HepG2 (cell line): ENCODE data around the gene SH3BP5. TPM values are rescaled to one million over a fixed set of nuclear protein-coding genes. Genes with fewer than 3 reads are reported as not detected.

Experiments
- ATAC-seq: fragments of 200-7000 bp; cut with Tn5 transposase; 3 replicates; pipeline ENCODE4 v1.9.1; 2020; ENCODE audit warnings: mild to moderate bottlenecking, moderate library complexity
- BruUV-seq: library from RNA; stranded (reverse); fragments of 400-500 nt; replicated peaks from 2 replicates; lab custom pipeline; 2021; lab: Mats Ljungman, UMichigan
- CTCF ChIA-PET: fragments of 300-600 bp; formaldehyde crosslinking; extraction: SDS; loops from one replicate; lab custom pipeline; 2021; ENCODE audit warnings: low total read pairs, inconsistent platforms, low intra/inter-chr PET ratio; lab: Yijun Ruan, JAX
- POLR2A ChIA-PET: fragments of 350-600 bp; sonication (Branson Sonifier 250); formaldehyde crosslinking; loops from one replicate; lab custom pipeline; 2020; ENCODE audit warnings: antibody characterized with exemption, inconsistent platforms; lab: Yijun Ruan, JAX
- DNase-seq: peaks from one replicate; pipeline ENCODE4 v3.0.0-alpha.2; 2015; ENCODE audit warnings: low spot score
- FAIRE-seq: peaks from 3 replicates; lab custom pipeline; 2011; peaks lifted over from hg19 to GRCh38; lab: Jason Lieb, UNC
- H2AFZ ChIP-seq: one replicate; pipeline ENCODE4 v1.6.1; 2011; ENCODE audit warnings: low read length, inconsistent platforms
- H3K27ac ChIP-seq: fragments of 300-600 bp; 3 replicates; pipeline ENCODE4 v1.8.0; 2011; ENCODE audit warnings: mixed run types, mild to moderate bottlenecking, mixed read lengths, low read length, inconsistent platforms; ENCODE audit not compliant: insufficient read depth; ENCODE audit errors: extremely low read length
- H3K27me3 ChIP-seq, 2 experiments: fragments of 200-600 bp in 1 of 2; 2 replicates in 1 of 2; 3 replicates in 1 of 2; pipeline versions ENCODE4 v1.6.0 to v1.8.0; 2011; ENCODE audit warnings: low read length in 2 of 2, mild to moderate bottlenecking in 2 of 2, moderate library complexity in 2 of 2, inconsistent platforms in 1 of 2; ENCODE audit not compliant: insufficient read depth in 2 of 2, control insufficient read depth in 1 of 2
- H3K36me3 ChIP-seq, 2 experiments: fragments of 200-600 bp in 1 of 2; replicated peaks in 1 of 2; 2 replicates in 1 of 2; 3 replicates in 1 of 2; pipeline versions ENCODE4 v1.5.1 to v1.8.0; 2011; ENCODE audit warnings: low read length in 2 of 2, inconsistent platforms in 1 of 2; ENCODE audit not compliant: insufficient read depth in 2 of 2, control insufficient read depth in 1 of 2
- H3K4me1 ChIP-seq: 2 replicates; pipeline ENCODE4 v1.5.1; 2012; ENCODE audit warnings: low read length, inconsistent platforms; ENCODE audit not compliant: insufficient read depth
- H3K4me2 ChIP-seq: 2 replicates; pipeline ENCODE4 v1.6.0; 2011; ENCODE audit warnings: low read depth, low read length, inconsistent platforms
- H3K4me3 ChIP-seq, 3 experiments: fragments of 200-600 bp in 1 of 3; sonication (generic), shearing (Covaris generic) in 1 of 3; replicated peaks in 1 of 3; 2 replicates each; pipeline ENCODE4 v1.5.1; 2011 to 2016; ENCODE audit warnings: low read length in 3 of 3, inconsistent platforms in 2 of 3, low read depth in 2 of 3, mild to moderate bottlenecking in 2 of 3, control low read depth in 1 of 3, mixed read lengths in 1 of 3; ENCODE audit not compliant: insufficient read depth in 1 of 3
- H3K79me2 ChIP-seq: one replicate; pipeline ENCODE4 v1.6.1; 2011; ENCODE audit warnings: low read length, inconsistent platforms; ENCODE audit not compliant: insufficient read depth
- H3K9ac ChIP-seq: 2 replicates; pipeline ENCODE4 v1.6.0; 2011; ENCODE audit warnings: mild to moderate bottlenecking, low read depth, low read length, inconsistent platforms; ENCODE audit not compliant: insufficient read depth
- H3K9me3 ChIP-seq: 2 replicates; pipeline ENCODE4 v1.5.1; 2012; ENCODE audit warnings: mild to moderate bottlenecking, low read length
- H4K20me1 ChIP-seq: 2 replicates; pipeline ENCODE4 v1.6.0; 2011; ENCODE audit warnings: inconsistent platforms, mild to moderate bottlenecking, low read length, moderate library complexity; ENCODE audit not compliant: insufficient read depth
- KAT2B ChIP-seq: fragments of 150-350 bp; IDR thresholded peaks from 2 replicates; pipeline ENCODE4 v1.6.1; 2014; ENCODE audit warnings: low read depth, low read length, borderline replicate concordance
- NR1H2 ChIP-seq: sonication (generic); formaldehyde crosslinking; IDR thresholded peaks from 2 replicates; pipeline ENCODE4 v1.8.1; 2022; ENCODE audit warnings: low read depth, missing genetic modification reagents, borderline replicate concordance
- NR2F6 ChIP-seq, 2 experiments: IDR thresholded peaks; 2 replicates each; pipeline ENCODE4 v1.6.1; 2016; ENCODE audit warnings: antibody characterized with exemption in 1 of 2, mild to moderate bottlenecking in 1 of 2
- RBAK ChIP-seq: sonication (generic); formaldehyde crosslinking; IDR thresholded peaks from 2 replicates; pipeline ENCODE4 v1.5.1; 2020; ENCODE audit warnings: mild to moderate bottlenecking, missing genetic modification reagents
- RFX3 ChIP-seq: IDR thresholded peaks from 2 replicates; pipeline ENCODE4 v1.6.1; 2016; ENCODE audit warnings: missing biosample characterization, missing genetic modification reagents
- SMAD1 ChIP-seq: sonication (generic); formaldehyde crosslinking; IDR thresholded peaks from 2 replicates; pipeline ENCODE4 v1.4.0; 2020; ENCODE audit warnings: missing genetic modification reagents, low read depth, mild to moderate bottlenecking, borderline replicate concordance
- SUZ12 ChIP-seq: fragments of 150-350 bp; IDR thresholded peaks from 2 replicates; pipeline ENCODE4 v1.6.1; 2014; ENCODE audit warnings: low read depth, low read length
- TCF7 ChIP-seq: sonication (generic); IDR thresholded peaks from 2 replicates; pipeline ENCODE4 v1.6.1; 2016; ENCODE audit warnings: antibody characterized with exemption, low read depth
- ZBTB3 ChIP-seq: sonication (generic); formaldehyde crosslinking; IDR thresholded peaks from 2 replicates; pipeline ENCODE4 v1.4.0; 2020; ENCODE audit warnings: low read depth, mild to moderate bottlenecking, moderate library complexity, missing genetic modification reagents, borderline replicate concordance
- ZMYM2 ChIP-seq: sonication (generic); formaldehyde crosslinking; IDR thresholded peaks from 2 replicates; pipeline ENCODE4 v1.8.0; 2022; ENCODE audit warnings: mild to moderate bottlenecking, missing genetic modification reagents
- ZNF10 ChIP-seq: sonication (generic); formaldehyde crosslinking; IDR thresholded peaks from 2 replicates; pipeline ENCODE4 v1.4.0; 2020; ENCODE audit warnings: mild to moderate bottlenecking, low read depth, missing genetic modification reagents, borderline replicate concordance
- ZNF234 ChIP-seq: sonication (generic); formaldehyde crosslinking; conservative IDR thresholded peaks from 2 replicates; pipeline ENCODE4 v1.5.1; 2020; ENCODE audit warnings: mild to moderate bottlenecking, missing genetic modification reagents
- ZNF274 ChIP-seq: sonication (generic); formaldehyde crosslinking; IDR thresholded peaks from 2 replicates; pipeline ENCODE4 v1.5.1; 2020; ENCODE audit warnings: mild to moderate bottlenecking, missing genetic modification reagents
- ZSCAN29 ChIP-seq: sonication (generic); formaldehyde crosslinking; conservative IDR thresholded peaks from 2 replicates; pipeline ENCODE4 v1.4.0; 2020; ENCODE audit warnings: mild to moderate bottlenecking, missing genetic modification reagents
- WGBS: methylation state at CpG from one replicate; pipeline ENCODE4 v1.1.6; 2017; ENCODE audit warnings: low lambda C conversion rate; 5-methylcytosine and 5-hydroxymethylcytosine counted together
- in situ Hi-C: cut with HindIII; loops from 2 replicates; pipeline ENCODE4 v1.10.0; 2017; ENCODE audit warnings: low pct_unique_long_range_greater_than_20kb; ENCODE audit not compliant: extremely low pct_ligation_motif_present
- intact Hi-C: fragments of 100-400 bp; cut with micrococcal nuclease; formaldehyde crosslinking; loops from one replicate; pipeline ENCODE4 v1.10.0; 2022; ENCODE audit not compliant: unreplicated experiment
- polyA plus RNA-seq, 8 experiments: library from polyadenylated mRNA; depleted of rRNA in 3 of 8; stranded (reverse) in 7 of 8; unstranded in 1 of 8; fragments of >200 nt; fragmentation: Illumina TruSeq in 4 of 8; extraction: Trizol in 4 of 8; gene quantifications; 2 replicates each; pipeline versions ENCODE4 v1.2.1 to v1.2.3, GENCODE V29; 2011 to 2016; ENCODE audit warnings: low read depth in 4 of 8, missing spikeins in 1 of 8, mixed read lengths in 1 of 8; ENCODE audit not compliant: insufficient read depth in 1 of 8
- total RNA-seq, 5 experiments: library from RNA; depleted of rRNA; stranded (reverse); fragments of >200 nt; fragmentation: Illumina TruSeq; extraction: Trizol; gene quantifications; 2 replicates each; pipeline ENCODE4 v1.2.3, GENCODE V29; 2016; ENCODE audit warnings: low read depth in 1 of 5
- TF ChIP-seq, protein P1 (sequence below): sonication (generic); formaldehyde crosslinking; IDR thresholded peaks from 2 replicates; pipeline ENCODE4 v1.8.0; 2022; ENCODE audit warnings: mild to moderate bottlenecking, missing genetic modification reagents, moderate library complexity
- TF ChIP-seq, protein P2 (sequence below): sonication (generic); formaldehyde crosslinking; conservative IDR thresholded peaks from 2 replicates; pipeline ENCODE4 v1.8.1; 2023; ENCODE audit warnings: missing genetic modification reagents
- TF ChIP-seq, protein P3 (sequence below): sonication (generic); formaldehyde crosslinking; IDR thresholded peaks from 2 replicates; pipeline ENCODE4 v1.5.0; 2020; ENCODE audit warnings: mild to moderate bottlenecking, missing genetic modification reagents
- TF ChIP-seq, protein P4 (sequence below): IDR thresholded peaks from 2 replicates; pipeline ENCODE4 v1.6.1; 2016; ENCODE audit warnings: low read depth, borderline replicate concordance

Gene SH3BP5
- total and polyA plus RNA-seq, 2 of the 13 experiments (the other 11 are each of a cell fraction or from before 2014, with no cell fraction given), result 0.09 to 0.16 TPM

DNA sequence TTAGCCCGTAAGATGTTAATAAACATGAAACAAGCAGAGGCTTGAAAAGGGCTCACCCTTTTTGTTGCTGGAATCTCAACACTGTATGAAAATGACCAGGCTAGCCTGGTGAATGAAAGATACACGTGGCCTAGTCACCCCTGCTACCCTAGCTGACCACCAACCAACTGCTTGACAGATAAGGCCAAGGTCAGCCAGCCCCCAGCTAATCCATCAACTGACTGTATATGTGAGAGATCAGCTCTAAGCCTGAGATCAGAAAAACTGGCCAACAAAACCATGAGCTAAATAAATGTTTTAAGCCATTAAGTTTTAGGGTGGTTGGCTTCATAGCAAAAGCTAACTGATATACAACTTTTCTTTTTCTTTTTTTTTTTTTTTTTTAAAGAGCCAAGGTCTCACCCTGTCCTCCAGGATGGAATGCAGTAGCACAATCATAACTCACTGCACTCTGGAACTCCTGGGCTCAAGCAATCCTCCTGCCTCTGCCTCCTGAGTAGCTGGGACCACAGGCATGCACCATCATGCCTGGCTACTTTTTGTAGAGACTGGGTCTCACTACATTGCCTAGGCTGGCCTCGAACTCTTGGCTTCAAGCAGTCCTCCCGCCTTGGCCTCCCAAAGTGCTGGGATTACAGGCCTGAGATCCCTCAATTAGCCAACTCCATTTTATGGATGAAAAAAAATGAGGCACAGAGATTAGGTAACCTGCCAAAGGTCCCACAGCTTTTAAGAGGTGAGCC is 34.6 kb downstream of the SH3BP5 start (continued):
- TF ChIP-seq, protein P1, sequence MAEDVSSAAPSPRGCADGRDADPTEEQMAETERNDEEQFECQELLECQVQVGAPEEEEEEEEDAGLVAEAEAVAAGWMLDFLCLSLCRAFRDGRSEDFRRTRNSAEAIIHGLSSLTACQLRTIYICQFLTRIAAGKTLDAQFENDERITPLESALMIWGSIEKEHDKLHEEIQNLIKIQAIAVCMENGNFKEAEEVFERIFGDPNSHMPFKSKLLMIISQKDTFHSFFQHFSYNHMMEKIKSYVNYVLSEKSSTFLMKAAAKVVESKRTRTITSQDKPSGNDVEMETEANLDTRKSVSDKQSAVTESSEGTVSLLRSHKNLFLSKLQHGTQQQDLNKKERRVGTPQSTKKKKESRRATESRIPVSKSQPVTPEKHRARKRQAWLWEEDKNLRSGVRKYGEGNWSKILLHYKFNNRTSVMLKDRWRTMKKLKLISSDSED (CRISPR knock-in tag), result no peak
- TF ChIP-seq ZNF274 (CRISPR knock-in tag) (no peak), RBAK (CRISPR knock-in tag) (no peak)
- TF ChIP-seq, protein P2, sequence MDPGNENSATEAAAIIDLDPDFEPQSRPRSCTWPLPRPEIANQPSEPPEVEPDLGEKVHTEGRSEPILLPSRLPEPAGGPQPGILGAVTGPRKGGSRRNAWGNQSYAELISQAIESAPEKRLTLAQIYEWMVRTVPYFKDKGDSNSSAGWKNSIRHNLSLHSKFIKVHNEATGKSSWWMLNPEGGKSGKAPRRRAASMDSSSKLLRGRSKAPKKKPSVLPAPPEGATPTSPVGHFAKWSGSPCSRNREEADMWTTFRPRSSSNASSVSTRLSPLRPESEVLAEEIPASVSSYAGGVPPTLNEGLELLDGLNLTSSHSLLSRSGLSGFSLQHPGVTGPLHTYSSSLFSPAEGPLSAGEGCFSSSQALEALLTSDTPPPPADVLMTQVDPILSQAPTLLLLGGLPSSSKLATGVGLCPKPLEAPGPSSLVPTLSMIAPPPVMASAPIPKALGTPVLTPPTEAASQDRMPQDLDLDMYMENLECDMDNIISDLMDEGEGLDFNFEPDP (CRISPR knock-in tag), result no peak

DNA sequence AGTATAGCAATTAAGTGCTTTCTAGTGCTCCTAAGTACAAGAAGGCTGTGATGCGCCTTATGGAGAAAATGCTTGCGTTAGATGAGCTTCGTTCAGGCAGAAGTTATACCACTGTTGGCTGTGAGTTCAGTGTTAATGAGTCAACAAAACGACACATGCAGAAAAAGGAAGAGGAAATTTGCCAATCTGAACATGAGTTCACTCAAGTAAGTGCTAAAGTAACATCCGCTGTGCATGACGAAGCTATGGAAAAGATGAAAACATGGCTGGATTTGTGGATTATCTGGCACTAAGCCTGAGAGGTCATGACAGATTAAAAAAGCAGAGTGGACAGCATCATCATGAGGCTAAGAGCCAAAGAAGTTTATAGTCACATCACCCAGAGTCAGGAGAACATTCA is 36.9 kb downstream of the SH3BP5 start:
- 68% methylated on average over 6 of the region's 6 CpGs for WGBS
- Histone ChIP-seq H2AFZ (no peak overlapping the region), H3K36me3 (no peaks in the 10 kb centered on the region), H3K4me2 (no peak overlapping the region), H3K4me1 (no peaks in the 10 kb centered on the region), H3K4me3 (no peak overlapping the region), H3K27ac (no peak overlapping the region), H4K20me1 (no peaks in the 10 kb centered on the region), H3K9ac (no peak overlapping the region), H3K9me3 (no peaks in the 10 kb centered on the region), H3K27me3 (no peaks in the 10 kb centered on the region; a peak in 1 of 5 replicates), H3K79me2 (no peaks in the 10 kb centered on the region)
- in situ Hi-C loops, result no loop called here
- intact Hi-C loops, result no loop called here
- no peak for DNase-seq
- CTCF ChIA-PET, result no interaction called here
- TF ChIP-seq ZNF234 (CRISPR knock-in tag) (no peak), ZSCAN29 (no peak), SUZ12 (no peak), KAT2B (no peak), ZNF274 (CRISPR knock-in tag) (no peak), ZMYM2 (CRISPR knock-in tag) (no peak), RFX3 (CRISPR knock-in tag) (no peak), ZNF10 (CRISPR knock-in tag) (no peak), ZBTB3 (CRISPR knock-in tag) (no peak), SMAD1 (CRISPR knock-in tag) (no peak), NR2F6 (IDR thresholded peaks at IDR 0.05) (no peak), NR2F6 (CRISPR knock-in tag; IDR thresholded peaks at IDR 0.05) (no peak), NR1H2 (no peak), TCF7 (no peak)
- TF ChIP-seq, protein P3, sequence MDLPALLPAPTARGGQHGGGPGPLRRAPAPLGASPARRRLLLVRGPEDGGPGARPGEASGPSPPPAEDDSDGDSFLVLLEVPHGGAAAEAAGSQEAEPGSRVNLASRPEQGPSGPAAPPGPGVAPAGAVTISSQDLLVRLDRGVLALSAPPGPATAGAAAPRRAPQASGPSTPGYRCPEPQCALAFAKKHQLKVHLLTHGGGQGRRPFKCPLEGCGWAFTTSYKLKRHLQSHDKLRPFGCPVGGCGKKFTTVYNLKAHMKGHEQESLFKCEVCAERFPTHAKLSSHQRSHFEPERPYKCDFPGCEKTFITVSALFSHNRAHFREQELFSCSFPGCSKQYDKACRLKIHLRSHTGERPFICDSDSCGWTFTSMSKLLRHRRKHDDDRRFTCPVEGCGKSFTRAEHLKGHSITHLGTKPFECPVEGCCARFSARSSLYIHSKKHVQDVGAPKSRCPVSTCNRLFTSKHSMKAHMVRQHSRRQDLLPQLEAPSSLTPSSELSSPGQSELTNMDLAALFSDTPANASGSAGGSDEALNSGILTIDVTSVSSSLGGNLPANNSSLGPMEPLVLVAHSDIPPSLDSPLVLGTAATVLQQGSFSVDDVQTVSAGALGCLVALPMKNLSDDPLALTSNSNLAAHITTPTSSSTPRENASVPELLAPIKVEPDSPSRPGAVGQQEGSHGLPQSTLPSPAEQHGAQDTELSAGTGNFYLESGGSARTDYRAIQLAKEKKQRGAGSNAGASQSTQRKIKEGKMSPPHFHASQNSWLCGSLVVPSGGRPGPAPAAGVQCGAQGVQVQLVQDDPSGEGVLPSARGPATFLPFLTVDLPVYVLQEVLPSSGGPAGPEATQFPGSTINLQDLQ (CRISPR knock-in tag), result no peak
- TF ChIP-seq, protein P4, sequence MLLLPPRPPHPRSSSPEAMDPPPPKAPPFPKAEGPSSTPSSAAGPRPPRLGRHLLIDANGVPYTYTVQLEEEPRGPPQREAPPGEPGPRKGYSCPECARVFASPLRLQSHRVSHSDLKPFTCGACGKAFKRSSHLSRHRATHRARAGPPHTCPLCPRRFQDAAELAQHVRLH (CRISPR knock-in tag), result no peak
- BruUV-seq, result no TSS peak
- POLR2A ChIA-PET, result no interaction called here
- FAIRE-seq, result no peak
- no peak for ATAC-seq
